Measurements from ENCODE around the gene PNKD.

Gene PNKD

GRCh38 chr2:218319813-218320365 is 49.6 kb downstream of the PNKD start:
- no peak for TF ChIP-seq CTCF (IDR thresholded peaks at IDR 0.05; ENCODE audit: low read depth, low read length)
- no peak for TF ChIP-seq MAX (IDR thresholded peaks at IDR 0.05; ENCODE audit: low read depth, low read length)
- no peak for TF ChIP-seq POLR2A (IDR thresholded peaks at IDR 0.05; ENCODE audit: extremely low read depth, insufficient read length)
- TF ChIP-seq MYC (IDR thresholded peaks at IDR 0.05; ENCODE audit: low read depth, low read length), result no peak
- DNase-seq (ENCODE audit: low read depth), result peak; percentile 37
- no peak overlapping the region for H3K4me3 ChIP-seq (ENCODE audit: low read depth, low read length)

- peak; percentile 48 for DNase-seq (ENCODE audit: low read depth)
- TF ChIP-seq MYC (IDR thresholded peaks at IDR 0.05; ENCODE audit: low read depth, low read length) (no peak), MAX (IDR thresholded peaks at IDR 0.05; ENCODE audit: low read depth, low read length) (no peak), CTCF (IDR thresholded peaks at IDR 0.05; ENCODE audit: low read depth, low read length) (no peak), POLR2A (IDR thresholded peaks at IDR 0.05; ENCODE audit: extremely low read depth, insufficient read length) (no peak)
- H3K4me3 ChIP-seq (ENCODE audit: low read depth, low read length), result no peak overlapping the region
These were observed 50.5 kb downstream of the PNKD start for GRCh38 chr2:218320704-218321336.

GRCh38 chr2:218322768-218323525 is 52.6 kb downstream of the PNKD start:
- peak overlapping the region; percentile 87 for H3K4me3 ChIP-seq (ENCODE audit: low read depth, low read length)
- TF ChIP-seq MYC (IDR thresholded peaks at IDR 0.05; ENCODE audit: low read depth, low read length) (peak; percentile 78), POLR2A (IDR thresholded peaks at IDR 0.05; ENCODE audit: extremely low read depth, insufficient read length) (peak; percentile 58), MAX (IDR thresholded peaks at IDR 0.05; ENCODE audit: low read depth, low read length) (peak; percentile 62), CTCF (IDR thresholded peaks at IDR 0.05; ENCODE audit: low read depth, low read length) (no peak)

GRCh38 chr2:218323526-218324472 is 53.5 kb downstream of the PNKD start:
- peak; percentile 80 for DNase-seq (ENCODE audit: low read depth)
- peak overlapping the region; percentile 87 for H3K4me3 ChIP-seq (ENCODE audit: low read depth, low read length)
- TF ChIP-seq POLR2A (IDR thresholded peaks at IDR 0.05; ENCODE audit: extremely low read depth, insufficient read length) (no peak), MAX (IDR thresholded peaks at IDR 0.05; ENCODE audit: low read depth, low read length) (no peak), CTCF (IDR thresholded peaks at IDR 0.05; ENCODE audit: low read depth, low read length) (no peak), MYC (IDR thresholded peaks at IDR 0.05; ENCODE audit: low read depth, low read length) (no peak)

More at GRCh38 chr2:218322768-218323525, 52.6 kb downstream of the PNKD start:
- DNase-seq (ENCODE audit: low read depth), result peak; percentile 96

- no peak for DNase-seq (ENCODE audit: low read depth)
- H3K4me3 ChIP-seq (ENCODE audit: low read depth, low read length), result peak overlapping the region; percentile 13
- no peak for TF ChIP-seq CTCF (IDR thresholded peaks at IDR 0.05; ENCODE audit: low read depth, low read length)
- no peak for TF ChIP-seq MYC (IDR thresholded peaks at IDR 0.05; ENCODE audit: low read depth, low read length)
- no peak for TF ChIP-seq POLR2A (IDR thresholded peaks at IDR 0.05; ENCODE audit: extremely low read depth, insufficient read length)
- TF ChIP-seq MAX (IDR thresholded peaks at IDR 0.05; ENCODE audit: low read depth, low read length), result no peak
These were observed 55.3 kb downstream of the PNKD start for GRCh38 chr2:218325566-218326160.

Measured in NB4 (cell line).